Immature natural killer cell (primary cell): Measurements from ENCODE around the gene GAST. TPM values are rescaled to one million over a fixed set of nuclear protein-coding genes. Genes with fewer than 3 reads are reported as not detected.
"Not testable (repeated sequence)": the region's sequence is repeated elsewhere in the genome, so short reads cannot be mapped to it uniquely, and the experiment has no call there.

Experiments
- DNase-seq, 3 donors: peaks; one replicate each; pipeline ENCODE4 v3.0.0; 2022; ENCODE audit warnings: mixed read lengths in 1 of 3
- H3K27ac Mint-ChIP-seq, 6 donors: one replicate each; pipeline ENCODE4 v1.8.0; 2020; ENCODE audit warnings: mixed read lengths in 6 of 6, mild to moderate bottlenecking in 5 of 6, inconsistent platforms in 4 of 6, moderate library complexity in 3 of 6
- H3K27me3 Mint-ChIP-seq, 3 donors: one replicate each; pipeline ENCODE4 v1.8.0; 2020 to 2021; ENCODE audit warnings: low read depth in 3 of 3, mild to moderate bottlenecking in 3 of 3, mixed read lengths in 3 of 3, moderate library complexity in 3 of 3, inconsistent platforms in 1 of 3
- H3K36me3 Mint-ChIP-seq, 3 donors: one replicate each; pipeline ENCODE4 v1.8.0; 2020; ENCODE audit warnings: mixed read lengths in 3 of 3, inconsistent platforms in 2 of 3, mild to moderate bottlenecking in 2 of 3
- H3K4me1 Mint-ChIP-seq, 2 donors: one replicate each; pipeline ENCODE4 v1.8.0; 2020; ENCODE audit warnings: inconsistent platforms in 2 of 2, mild to moderate bottlenecking in 2 of 2, mixed read lengths in 2 of 2, moderate library complexity in 1 of 2
- H3K4me3 Mint-ChIP-seq, 5 donors: one replicate each; pipeline ENCODE4 v1.8.0; 2020; ENCODE audit warnings: mild to moderate bottlenecking in 5 of 5, mixed read lengths in 5 of 5, inconsistent platforms in 3 of 5, moderate library complexity in 3 of 5
- H3K9me3 Mint-ChIP-seq, 6 donors: one replicate each; pipeline ENCODE4 v1.8.0; 2020; ENCODE audit warnings: mild to moderate bottlenecking in 6 of 6, mixed read lengths in 6 of 6, inconsistent platforms in 4 of 6, moderate library complexity in 3 of 6
- polyA plus RNA-seq, 3 donors: library from polyadenylated mRNA; unstranded; fragments of 300-500 nt; fragmentation: Illumina TruSeq; gene quantifications; one replicate each; pipeline ENCODE4 v1.2.3, GENCODE V29; 2021

GAST gene
- polyA plus RNA-seq = not detected

- Mint-ChIP-seq H3K36me3 (no peaks in the 10 kb centered on the region), H3K9me3 (no peaks in the 10 kb centered on the region), H3K27me3 (peaks cover 4 to 20% (median 6%) of the 10 kb centered on the region in 3 donors), H3K4me3 (no peak within 1 kb of the TSS), H3K27ac (no peak within 1 kb of the TSS), H3K4me1 (no peaks in the 10 kb centered on the region)
- DNase-seq = no peak
Measured at GRCh38 chr17:41711669-41712400, at the start of gene GAST. Gene GAST, plus strand, starts transcription at chr17:41712331. Its CDS starts 3,106 bp downstream, at chr17:41715437.

- DNase-seq = no peak
- H3K27me3 Mint-ChIP-seq = peaks cover 8 to 15% (median 9%) of the 10 kb centered on the region in 3 donors
- H3K27ac Mint-ChIP-seq = peak overlapping the region in 3 of 6 donors; percentile 46 to 69 (median 63)
- H3K4me3 Mint-ChIP-seq = no peak overlapping the region
- peaks cover 21 to 22% of the 10 kb centered on the region in 2 donors for H3K4me1 Mint-ChIP-seq
- no peaks in the 10 kb centered on the region for H3K36me3 Mint-ChIP-seq
- H3K9me3 Mint-ChIP-seq = no peaks in the 10 kb centered on the region
Measured at GRCh38 chr17:41663451-41664171, 48.5 kb upstream of the GAST start.

- H3K4me1 Mint-ChIP-seq = peaks cover 21 to 22% of the 10 kb centered on the region in 2 donors
- peak overlapping the region in 1 of 5 donors; percentile 43 for H3K4me3 Mint-ChIP-seq
- H3K27me3 Mint-ChIP-seq = peaks cover 8 to 15% (median 9%) of the 10 kb centered on the region in 3 donors
- DNase-seq = no peak
- H3K9me3 Mint-ChIP-seq = no peaks in the 10 kb centered on the region
- peak overlapping the region in 1 of 6 donors; percentile 7 for H3K27ac Mint-ChIP-seq
- H3K36me3 Mint-ChIP-seq = no peaks in the 10 kb centered on the region
Measured at GRCh38 chr17:41664172-41664457, 48.0 kb upstream of the GAST start.

GRCh38 chr17:41664587-41665565 is 47.3 kb upstream of the GAST start:
- Mint-ChIP-seq H3K4me3 (peak overlapping the region; percentile 86 to 97 (median 93)), H3K27me3 (peaks cover 8 to 13% (median 9%) of the 10 kb centered on the region in 3 donors), H3K4me1 (peaks cover 21 to 22% of the 10 kb centered on the region in 2 donors), H3K36me3 (no peaks in the 10 kb centered on the region), H3K9me3 (no peaks in the 10 kb centered on the region), H3K27ac (peak overlapping the region; percentile 59 to 99 (median 92))
- DNase-seq = no peak

GRCh38 chr17:41665566-41666236 is 46.4 kb upstream of the GAST start:
- DNase-seq = peak; percentile 87 to 90 (median 90)
- H3K9me3 Mint-ChIP-seq = no peaks in the 10 kb centered on the region
- peaks cover 21 to 22% of the 10 kb centered on the region in 2 donors for H3K4me1 Mint-ChIP-seq
- H3K36me3 Mint-ChIP-seq = no peaks in the 10 kb centered on the region
- peaks cover 8 to 12% (median 9%) of the 10 kb centered on the region in 3 donors for H3K27me3 Mint-ChIP-seq
- peak overlapping the region; percentile 97 to 99 (median 98) for H3K27ac Mint-ChIP-seq
- H3K4me3 Mint-ChIP-seq = peak overlapping the region; percentile 86 to 97 (median 93)

GRCh38 chr17:41666237-41666641 is 45.9 kb upstream of the GAST start:
- peaks cover 8 to 12% (median 9%) of the 10 kb centered on the region in 3 donors for H3K27me3 Mint-ChIP-seq
- H3K4me3 Mint-ChIP-seq = peak overlapping the region; percentile 86 to 97 (median 93)
- peak overlapping the region; percentile 97 to 99 (median 98) for H3K27ac Mint-ChIP-seq
- H3K36me3 Mint-ChIP-seq = no peaks in the 10 kb centered on the region
- H3K9me3 Mint-ChIP-seq = no peaks in the 10 kb centered on the region
- DNase-seq = peak; percentile 74 to 76 (median 75)
- peaks cover 21 to 22% of the 10 kb centered on the region in 2 donors for H3K4me1 Mint-ChIP-seq

- no peaks in the 10 kb centered on the region for H3K9me3 Mint-ChIP-seq
- peak; percentile 79 to 81 (median 81) for DNase-seq
- peak overlapping the region; percentile 86 to 97 (median 93) for H3K4me3 Mint-ChIP-seq
- H3K36me3 Mint-ChIP-seq = no peaks in the 10 kb centered on the region
- H3K4me1 Mint-ChIP-seq = peaks cover 21 to 22% of the 10 kb centered on the region in 2 donors
- H3K27me3 Mint-ChIP-seq = peaks cover 8 to 12% (median 9%) of the 10 kb centered on the region in 3 donors
- H3K27ac Mint-ChIP-seq = peak overlapping the region; percentile 97 to 99 (median 98)
Measured at GRCh38 chr17:41666708-41667279, 45.3 kb upstream of the GAST start.

- H3K4me3 Mint-ChIP-seq = peak overlapping the region; percentile 3 to 97 (median 90)
- H3K36me3 Mint-ChIP-seq = no peaks in the 10 kb centered on the region
- H3K27ac Mint-ChIP-seq = peak overlapping the region; percentile 97 to 99 (median 98)
- DNase-seq = no peak
- H3K4me1 Mint-ChIP-seq = peaks cover 21 to 22% of the 10 kb centered on the region in 2 donors
- no peaks in the 10 kb centered on the region for H3K9me3 Mint-ChIP-seq
- H3K27me3 Mint-ChIP-seq = peaks cover 8 to 12% (median 9%) of the 10 kb centered on the region in 3 donors
Measured at GRCh38 chr17:41667280-41668041, 44.7 kb upstream of the GAST start.

- Mint-ChIP-seq H3K9me3 (no peaks in the 10 kb centered on the region), H3K27ac (no peak overlapping the region), H3K27me3 (no peaks in the 10 kb centered on the region), H3K36me3 (no peaks in the 10 kb centered on the region), H3K4me3 (no peak overlapping the region), H3K4me1 (peaks cover 5 to 6% of the 10 kb centered on the region in 2 donors)
- DNase-seq = no peak
Measured at GRCh38 chr17:41672153-41672552, 40.0 kb upstream of the GAST start.

GRCh38 chr17:41675157-41676057 is 36.7 kb upstream of the GAST start:
- not testable (repeated sequence) for H3K9me3 Mint-ChIP-seq, H3K27ac Mint-ChIP-seq, H3K36me3 Mint-ChIP-seq, DNase-seq, H3K4me3 Mint-ChIP-seq, H3K27me3 Mint-ChIP-seq
- H3K4me1 Mint-ChIP-seq = peaks cover 21 to 25% of the 10 kb centered on the region in 2 donors

GRCh38 chr17:41676058-41676419 is 36.1 kb upstream of the GAST start:
- no peaks in the 10 kb centered on the region for H3K27me3 Mint-ChIP-seq
- H3K36me3 Mint-ChIP-seq = no peaks in the 10 kb centered on the region
- H3K4me3 Mint-ChIP-seq = no peak overlapping the region
- no peak for DNase-seq
- peaks cover 21 to 25% of the 10 kb centered on the region in 2 donors for H3K4me1 Mint-ChIP-seq
- no peak overlapping the region for H3K27ac Mint-ChIP-seq
- H3K9me3 Mint-ChIP-seq = no peaks in the 10 kb centered on the region
